Activated T-cell treated with anti-CD3 and anti-CD28 coated beads, Interleukin-2, amount 50 U/mL, for 4 hours (primary cell): ENCODE results near the gene CCL4L2. TPM values are rescaled to one million over a fixed set of nuclear protein-coding genes. Genes with fewer than 3 reads are reported as not detected.
"Not testable (repeated sequence)": the region's sequence is repeated elsewhere in the genome, so short reads cannot be mapped to it uniquely, and the experiment has no call there.

Source experiments
- ATAC-seq, 2 donors: fragments of 200-7000 bp; cut with Tn5 transposase; one replicate each; pipeline ENCODE4 v1.10.0; 2021
- DNase-seq: peaks from one replicate; pipeline ENCODE4 v3.0.0-alpha.2; 2020
- H3K27me3 Mint-ChIP-seq: one replicate; pipeline ENCODE4 v1.8.0; 2021; ENCODE audit warnings: low read depth, mixed read lengths
- H3K36me3 Mint-ChIP-seq: one replicate; pipeline ENCODE4 v1.8.0; 2022; ENCODE audit warnings: mixed read lengths; ENCODE audit not compliant: insufficient read depth
- H3K4me1 Mint-ChIP-seq: one replicate; pipeline ENCODE4 v1.8.0; 2021; ENCODE audit warnings: low read depth, mixed read lengths
- H3K4me3 Mint-ChIP-seq: one replicate; pipeline ENCODE4 v1.8.0; 2021; ENCODE audit warnings: mild to moderate bottlenecking, moderate library complexity, mixed read lengths
- H3K9me3 Mint-ChIP-seq: one replicate; pipeline ENCODE4 v1.8.0; 2021; ENCODE audit warnings: mixed read lengths
- total RNA-seq, 3 donors: library from RNA; stranded (reverse); gene quantifications; one replicate each; pipeline ENCODE4 v1.2.1, GENCODE V29; 2021

Gene CCL4L2
- total RNA-seq, 3 donors from 2014 or later = 83.5 to 517 (median 380) TPM

GRCh38 chr17:36222967-36223366, 12.1 kb downstream of the CCL4L2 start:
- not testable (repeated sequence) for ATAC-seq, H3K4me3 Mint-ChIP-seq, H3K4me1 Mint-ChIP-seq, H3K36me3 Mint-ChIP-seq, DNase-seq, H3K27me3 Mint-ChIP-seq, H3K9me3 Mint-ChIP-seq

GRCh38 chr17:36229644-36230043, 18.8 kb downstream of the CCL4L2 start:
- not testable (repeated sequence) for H3K9me3 Mint-ChIP-seq, DNase-seq, H3K4me1 Mint-ChIP-seq, H3K4me3 Mint-ChIP-seq, ATAC-seq, H3K27me3 Mint-ChIP-seq, H3K36me3 Mint-ChIP-seq

GRCh38 chr17:36242046-36242445, 31.2 kb downstream of the CCL4L2 start:
- H3K9me3 Mint-ChIP-seq, DNase-seq, H3K4me3 Mint-ChIP-seq, H3K36me3 Mint-ChIP-seq, H3K27me3 Mint-ChIP-seq, ATAC-seq, H3K4me1 Mint-ChIP-seq: not testable (repeated sequence)

Other genes with a start within 250 kb of the CCL4L2 start
- not detected for gene CCL16, start 229.6 kb upstream of the CCL4L2 start, total RNA-seq
- gene CCL14, start 224.3 kb upstream of the CCL4L2 start, total RNA-seq = not detected
- gene CCL15, start 209.5 kb upstream of the CCL4L2 start, total RNA-seq = not detected
- not detected for gene CCL23, start 193.1 kb upstream of the CCL4L2 start, total RNA-seq
- not detected for gene CCL18, start 146.8 kb upstream of the CCL4L2 start, total RNA-seq
- 1,000 to 10,000 TPM in 2 of 3 donors, 100 to 1,000 TPM in 1; 341 to 1,810 (median 1,594) TPM for gene CCL3, start 120.9 kb upstream of the CCL4L2 start, total RNA-seq
- gene CCL4, start 107.2 kb upstream of the CCL4L2 start, total RNA-seq = 1,000 to 10,000 TPM in 2 of 3 donors, 100 to 1,000 TPM in 1; 361 to 2,286 (median 1,809) TPM
- 1 to 10 TPM; 2.4 to 5.4 (median 4.0) TPM for gene TBC1D3B, start 34.4 kb upstream of the CCL4L2 start, total RNA-seq
- gene CCL3L1, start 14.3 kb upstream of the CCL4L2 start, total RNA-seq = 100 to 1,000 TPM in 2 of 3 donors, 10 to 100 TPM in 1; 27.6 to 159 (median 112) TPM
- gene TBC1D3I, start 53.5 kb downstream of the CCL4L2 start, total RNA-seq = under 1 TPM in 1 of 3 donors, not detected in 2; 0.13 TPM
- gene TBC1D3G, start 112.8 kb downstream of the CCL4L2 start, total RNA-seq = not detected
- gene TBC1D3H, start 177.4 kb downstream of the CCL4L2 start, total RNA-seq = not detected